HEK293T (cell line): ENCODE measurements around the gene ZNF672.

Source experiments
- BHLHE40 ChIP-seq: fragments of 450-650 bp; IDR thresholded peaks from 2 replicates; pipeline ENCODE4 v1.6.1; 2016; ENCODE audit warnings: mild to moderate bottlenecking, moderate library complexity, borderline replicate concordance
- ZNF384 ChIP-seq: fragments of 450-650 bp; IDR thresholded peaks from 2 replicates; pipeline ENCODE4 v1.6.1; 2016

DNA sequence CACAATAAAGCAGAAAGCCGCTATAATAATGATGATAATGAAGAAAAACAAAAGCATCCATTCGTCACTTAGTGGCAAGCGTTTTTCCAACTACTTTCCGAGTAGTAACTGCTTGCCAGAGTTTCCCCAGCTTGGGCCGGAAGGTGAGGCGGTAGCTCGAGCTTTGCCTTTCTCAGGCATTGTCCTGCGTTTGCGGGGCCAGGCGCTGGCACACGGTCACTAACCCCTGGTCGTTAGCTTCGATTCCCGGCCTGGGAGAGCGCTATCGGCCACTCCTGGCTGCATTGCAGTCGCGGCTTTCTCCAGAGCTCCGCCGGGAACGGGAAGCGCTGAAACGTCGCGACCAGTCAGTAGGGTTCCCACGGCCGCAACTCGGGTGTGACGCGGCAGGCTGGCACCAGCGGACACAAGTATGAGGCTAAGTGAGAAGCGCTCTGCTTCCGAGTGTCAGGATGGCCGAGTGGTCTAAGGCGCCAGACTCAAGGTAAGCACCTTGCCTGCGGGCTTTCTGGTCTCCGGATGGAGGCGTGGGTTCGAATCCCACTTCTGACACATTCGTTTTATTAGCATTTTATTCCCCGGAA, 35.5 kb downstream of the ZNF672 start:
- no peak for TF ChIP-seq ZNF384
- no peak for TF ChIP-seq BHLHE40
